GF-D8 (cell line): ENCODE measurements around the gene SCN4A.
"Not testable (repeated sequence)": the region's sequence is repeated elsewhere in the genome, so short reads cannot be mapped to it uniquely, and the experiment has no call there.

ENCODE experiments used
- DNase-seq: peaks from one replicate; lab custom pipeline; 2025; lab: John Stamatoyannopoulos, UW

SCN4A gene

GRCh38 chr17:63984651-63985386 lies 12.1 kb upstream of the SCN4A start:
- DNase-seq, result no peak

- DNase-seq, result no peak
Observed at GRCh38 chr17:63984236-63984635, 11.5 kb upstream of the SCN4A start.

GRCh38 chr17:63983320-63983719 lies 10.6 kb upstream of the SCN4A start:
- DNase-seq, result peak; percentile 19

- not testable (repeated sequence) for DNase-seq
Observed at GRCh38 chr17:63982641-63983040, 9.9 kb upstream of the SCN4A start.

GRCh38 chr17:63978272-63979200 lies 5.8 kb upstream of the SCN4A start:
- no peak for DNase-seq

DNA sequence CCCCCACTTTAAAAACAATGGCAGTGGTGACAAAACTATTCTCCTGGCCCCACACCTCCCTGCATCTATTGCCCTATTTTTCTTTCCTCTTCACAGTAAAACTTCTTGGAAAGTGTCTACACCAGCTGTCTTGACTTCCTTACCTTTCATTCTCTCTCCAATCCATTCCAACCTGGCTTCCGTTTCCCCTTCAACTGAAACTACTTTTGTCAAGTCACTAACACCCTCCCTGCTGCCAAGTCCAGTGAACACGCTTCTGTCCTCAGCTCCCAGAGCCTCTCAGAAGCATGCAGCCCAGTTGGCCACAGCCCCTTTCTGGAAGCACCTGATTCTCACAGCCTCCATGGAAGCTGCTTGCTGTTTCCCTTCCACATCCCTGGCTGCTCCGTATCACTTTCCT lies 4.0 kb upstream of the SCN4A start:
- no peak for DNase-seq

GRCh38 chr17:63975541-63976092 lies 2.9 kb upstream of the SCN4A start:
- no peak for DNase-seq

- no peak for DNase-seq
Observed at GRCh38 chr17:63974594-63975192, 2.0 kb upstream of the SCN4A start.

GRCh38 chr17:63973930-63974593 lies 1.3 kb upstream of the SCN4A start:
- DNase-seq, result no peak

DNA sequence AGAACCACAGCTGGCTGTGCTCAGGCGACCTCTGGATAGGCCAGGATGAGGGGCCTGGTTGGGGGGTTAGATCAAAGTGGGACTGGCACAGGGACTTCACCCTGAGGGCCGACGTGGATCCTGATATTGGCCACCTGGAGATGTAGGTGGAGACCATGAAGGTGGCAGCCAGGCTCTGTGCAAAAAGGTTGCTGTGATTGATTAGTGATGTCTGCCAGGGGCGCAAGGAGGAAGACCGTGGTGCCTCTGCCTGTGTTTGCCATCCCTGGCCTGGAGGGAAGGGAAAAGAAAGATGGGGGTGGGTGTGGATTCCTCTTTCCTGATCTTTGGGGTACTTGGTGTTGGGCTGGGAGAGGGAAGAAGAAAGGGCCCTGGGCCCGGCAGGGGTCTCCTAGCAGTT lies 529 bp upstream of the SCN4A start:
- no peak for DNase-seq

DNA sequence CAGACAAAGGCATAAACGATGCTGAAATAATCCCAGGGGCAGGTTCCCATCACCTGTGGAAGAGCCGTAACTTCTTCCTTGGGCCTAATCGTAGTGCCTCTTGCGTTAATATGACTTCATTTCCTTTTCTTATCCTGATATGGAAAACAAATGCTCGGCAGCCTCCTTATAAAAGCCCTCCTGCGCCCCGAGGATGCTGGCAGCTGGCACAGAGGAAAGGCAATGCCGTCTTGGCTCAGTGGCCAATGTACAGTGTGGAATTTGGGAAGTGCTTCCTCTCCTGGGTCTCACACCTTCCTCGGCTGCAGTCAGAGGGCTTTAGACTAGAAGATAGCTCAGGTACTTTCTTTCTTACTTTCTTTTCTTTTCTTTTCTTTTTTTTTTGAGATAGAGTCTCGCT lies 3.4 kb downstream of the SCN4A start:
- no peak for DNase-seq

DNA sequence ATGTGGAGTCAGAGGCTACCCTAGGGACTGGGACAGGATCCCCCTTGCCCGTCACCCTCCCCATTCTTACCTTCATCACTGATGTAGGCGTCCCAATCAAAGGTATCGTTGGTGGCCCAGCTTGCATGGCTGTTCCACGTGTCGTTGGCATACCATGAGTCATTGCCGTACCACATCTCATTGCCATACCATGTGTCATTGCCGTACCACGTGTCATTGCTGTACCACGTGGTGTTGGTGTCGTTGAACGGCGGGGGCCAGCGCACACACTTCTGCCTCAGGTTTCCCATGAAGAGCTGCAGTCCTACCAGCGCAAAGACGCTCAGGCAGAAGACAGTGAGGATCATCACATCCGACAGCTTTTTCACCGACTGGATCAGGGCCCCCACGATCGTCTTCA lies 4.8 kb downstream of the SCN4A start:
- no peak for DNase-seq

DNA sequence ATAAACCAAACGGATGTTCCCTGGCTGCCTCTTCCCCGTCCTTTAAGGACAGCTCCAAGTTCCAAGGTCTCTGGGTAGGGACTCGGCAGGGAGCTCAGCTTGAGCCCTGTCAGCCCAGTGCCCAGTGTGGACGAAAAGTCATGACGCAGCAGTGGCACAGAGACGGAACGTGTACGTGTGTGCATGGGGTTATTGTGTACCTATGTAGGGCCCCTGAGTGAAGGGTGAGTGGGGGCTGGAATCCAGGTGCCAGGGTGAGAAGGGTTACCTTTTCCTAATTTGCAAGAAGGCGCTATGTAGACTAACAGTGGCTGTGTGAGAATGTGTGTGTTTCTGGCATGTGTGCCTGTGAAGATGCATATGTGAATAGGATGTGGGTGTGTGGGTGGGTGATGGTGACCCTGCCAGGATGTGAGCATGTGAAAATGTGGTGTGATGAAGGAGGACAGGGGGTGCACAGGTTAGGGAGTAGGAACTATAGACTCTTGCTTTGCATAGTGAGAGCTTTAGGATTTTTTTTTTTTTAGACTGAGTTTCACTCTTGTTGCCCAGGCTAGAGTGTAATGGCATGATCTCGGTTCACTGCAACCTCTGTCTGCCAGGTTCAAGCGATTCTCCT lies 6.0 kb downstream of the SCN4A start:
- DNase-seq, result no peak

DNA sequence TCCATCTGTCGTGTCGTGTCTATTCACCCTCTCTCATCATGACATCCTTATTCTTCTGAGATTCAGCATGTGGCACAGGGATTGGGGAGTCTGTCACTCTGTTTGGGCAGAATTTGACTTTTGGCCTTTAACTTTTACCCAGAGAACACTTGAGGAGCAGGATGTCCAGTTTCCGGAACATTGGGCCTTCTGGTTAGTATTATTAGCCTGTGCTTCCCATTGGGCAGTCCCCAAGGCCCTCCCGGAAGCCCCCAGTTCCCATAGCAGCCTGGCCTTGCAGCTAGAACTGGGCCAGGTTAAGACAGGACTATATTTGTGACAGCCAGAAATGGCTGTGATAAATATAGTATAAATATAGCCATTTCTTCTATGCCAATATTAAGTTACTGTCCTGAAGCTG lies 9.6 kb downstream of the SCN4A start:
- no peak for DNase-seq

DNA sequence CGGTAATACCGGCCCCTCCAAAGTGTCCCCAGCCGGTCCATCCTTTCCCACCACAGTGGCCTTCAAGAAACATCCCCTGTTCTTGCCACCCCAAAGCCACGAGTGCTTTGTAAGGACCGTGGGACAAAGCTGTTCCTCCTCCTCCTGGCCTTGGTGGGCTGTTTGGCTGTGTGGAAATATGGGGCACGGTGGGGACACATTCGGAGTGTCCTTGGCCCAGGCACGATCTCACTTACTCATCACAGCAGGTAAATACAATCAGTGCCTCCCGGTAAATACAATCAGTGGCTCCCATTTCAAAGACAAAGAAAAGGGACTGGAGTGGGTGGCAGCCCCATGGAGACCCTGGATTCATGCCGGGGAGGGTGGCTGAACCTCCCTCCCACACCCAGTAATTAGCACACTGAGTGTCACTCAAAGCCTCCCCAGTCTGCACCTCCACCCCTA lies 10.4 kb downstream of the SCN4A start:
- DNase-seq, result no peak

DNA sequence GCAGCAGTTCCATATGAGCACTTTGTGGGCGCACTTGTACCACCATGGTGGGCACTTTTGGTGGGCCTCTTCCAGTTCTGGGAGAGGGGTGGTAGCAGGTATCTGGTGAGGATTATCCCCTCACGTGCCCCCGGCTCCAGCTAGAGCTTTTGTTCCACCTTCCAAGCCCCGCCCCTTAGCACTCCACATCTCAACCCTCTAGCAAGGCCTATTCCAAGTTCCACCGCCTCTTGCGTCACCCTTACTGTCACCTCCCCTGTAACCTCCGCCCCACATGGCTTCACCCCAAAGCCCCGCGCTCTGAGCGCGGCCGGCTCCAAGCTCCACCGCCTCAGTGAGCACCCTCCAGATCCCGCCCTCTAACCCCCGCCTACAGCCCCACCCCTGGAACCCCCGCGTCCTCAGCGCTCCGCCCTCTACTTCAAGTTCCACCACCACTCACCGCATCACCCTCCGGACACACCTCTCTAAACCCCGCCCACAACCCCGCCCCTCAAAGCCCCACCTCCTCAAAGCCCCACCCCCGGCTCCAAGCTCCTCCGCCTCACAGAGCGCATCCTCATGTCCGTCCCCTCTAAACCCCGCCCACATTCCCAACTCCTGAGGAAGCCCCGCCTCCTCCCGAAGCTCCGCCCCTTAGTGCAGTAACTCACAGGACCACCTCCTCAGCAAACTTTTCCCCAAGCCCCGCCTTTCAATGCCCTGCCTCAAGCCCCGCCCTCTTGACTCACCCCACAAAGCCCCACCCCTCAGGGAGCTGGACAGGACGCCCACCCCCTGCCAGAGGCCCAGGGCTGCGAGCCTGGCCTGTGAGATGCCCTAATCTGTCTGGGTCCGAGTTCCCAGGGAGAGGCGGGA lies 11.1 kb downstream of the SCN4A start:
- DNase-seq, result no peak

DNA sequence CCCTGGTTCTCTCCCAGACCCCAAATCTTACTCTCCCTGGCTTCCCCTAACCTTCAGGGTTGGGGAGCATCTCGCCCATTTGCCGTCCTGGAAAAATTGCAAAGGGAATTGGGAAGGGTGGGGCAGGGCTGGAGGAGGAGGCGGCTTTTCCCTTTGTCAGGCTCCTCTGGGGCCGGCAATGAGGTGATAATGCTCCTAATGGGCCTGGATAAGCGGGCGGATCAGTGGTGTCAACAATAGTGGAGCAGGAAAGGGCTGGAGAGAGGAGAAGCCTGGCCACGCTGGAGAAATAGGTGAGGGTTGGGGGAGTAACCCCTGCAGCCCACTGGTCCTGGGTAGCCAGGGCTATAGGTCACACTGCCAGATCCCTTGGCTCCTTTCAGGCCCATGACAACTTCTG lies 12.3 kb downstream of the SCN4A start:
- DNase-seq, result no peak

- DNase-seq, result no peak
Observed at GRCh38 chr17:63960006-63960405, 12.7 kb downstream of the SCN4A start.

DNA sequence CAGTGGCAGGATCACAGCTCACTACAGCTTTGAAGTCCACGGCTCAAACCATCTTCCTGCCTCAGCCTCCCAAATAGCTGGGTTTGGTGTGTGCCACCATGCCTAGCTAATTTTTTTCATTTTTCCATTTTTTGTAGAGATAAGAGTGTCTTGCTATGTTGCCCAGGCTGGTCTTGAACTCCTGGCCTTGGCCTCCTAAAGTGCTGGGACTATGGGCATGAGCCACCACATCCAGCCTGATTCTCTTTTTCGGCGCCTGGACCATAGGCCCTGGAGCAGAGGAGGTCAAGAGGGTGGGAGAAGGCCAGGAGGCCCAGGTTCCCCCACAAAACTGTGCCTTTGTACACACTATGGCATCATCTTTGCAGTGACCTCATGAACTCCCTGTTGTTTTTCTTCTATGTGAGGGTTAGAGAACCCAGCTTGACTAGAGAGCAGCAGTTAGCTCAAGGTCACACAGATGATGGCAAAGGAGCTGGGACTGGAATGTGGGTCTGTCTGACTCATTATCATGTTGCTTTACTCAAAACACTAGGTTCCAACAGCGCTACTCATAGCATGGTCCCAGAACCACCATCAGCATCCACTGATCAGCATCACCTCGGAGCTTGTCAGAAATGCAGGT lies 16.3 kb downstream of the SCN4A start:
- DNase-seq, result no peak

DNA sequence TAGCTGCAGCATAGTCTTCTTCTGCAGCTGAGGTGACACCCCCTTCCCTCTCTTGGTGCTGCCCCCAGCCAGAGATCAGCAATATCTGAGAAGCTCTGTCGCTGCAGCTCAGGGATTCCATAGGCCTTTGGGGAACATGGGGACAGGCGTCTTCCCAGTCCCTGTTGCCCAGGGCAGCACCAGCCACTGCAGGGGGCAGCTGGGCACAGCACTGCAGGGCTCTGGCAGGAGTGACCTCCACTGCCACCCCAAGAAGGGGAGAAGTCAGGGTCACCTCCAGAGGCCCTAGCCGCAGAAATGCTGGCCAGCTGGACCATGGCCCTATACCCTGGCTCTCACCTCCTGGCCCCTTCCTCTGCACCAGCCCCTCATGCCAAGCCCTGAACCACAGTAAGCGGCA lies 16.9 kb downstream of the SCN4A start:
- DNase-seq, result no peak
